AG10803 (cell line): Measurements from ENCODE around the gene RSPO3.

Experiments
- DNase-seq: peaks from one replicate; pipeline ENCODE4 v3.0.0; 2010; ENCODE audit warnings: low read depth
- H3K4me3 ChIP-seq: 2 replicates; pipeline ENCODE4 v1.5.1; 2011; ENCODE audit warnings: mild to moderate bottlenecking, low read length, control low read depth
- TF ChIP-seq, protein P1 (sequence below): conservative IDR thresholded peaks from 2 replicates; pipeline ENCODE4 v1.5.1; 2011; ENCODE audit warnings: mild to moderate bottlenecking, low read length, control low read depth, inconsistent platforms

Gene RSPO3

DNA sequence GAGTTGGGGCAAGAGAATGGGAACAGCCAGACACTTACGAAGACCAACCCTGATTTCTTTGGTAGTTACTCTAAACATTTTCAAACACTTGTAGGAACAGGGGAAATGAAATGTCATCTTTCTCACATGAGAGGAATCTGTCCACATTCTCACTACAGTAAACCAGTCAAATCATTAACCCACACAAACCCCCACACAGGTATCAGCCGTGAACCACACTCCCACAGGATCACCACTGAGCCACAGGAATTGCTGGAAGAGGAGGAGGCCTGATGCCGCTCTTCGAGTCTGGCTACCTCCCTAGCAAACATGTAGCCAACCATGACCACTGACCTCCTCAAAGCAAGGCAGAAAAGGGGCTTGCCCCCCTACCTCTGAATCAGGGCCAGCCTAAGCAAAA is 6.9 kb upstream of the RSPO3 start:
- no peak overlapping the region for H3K4me3 ChIP-seq
- DNase-seq: no peak
- TF ChIP-seq, protein P1, sequence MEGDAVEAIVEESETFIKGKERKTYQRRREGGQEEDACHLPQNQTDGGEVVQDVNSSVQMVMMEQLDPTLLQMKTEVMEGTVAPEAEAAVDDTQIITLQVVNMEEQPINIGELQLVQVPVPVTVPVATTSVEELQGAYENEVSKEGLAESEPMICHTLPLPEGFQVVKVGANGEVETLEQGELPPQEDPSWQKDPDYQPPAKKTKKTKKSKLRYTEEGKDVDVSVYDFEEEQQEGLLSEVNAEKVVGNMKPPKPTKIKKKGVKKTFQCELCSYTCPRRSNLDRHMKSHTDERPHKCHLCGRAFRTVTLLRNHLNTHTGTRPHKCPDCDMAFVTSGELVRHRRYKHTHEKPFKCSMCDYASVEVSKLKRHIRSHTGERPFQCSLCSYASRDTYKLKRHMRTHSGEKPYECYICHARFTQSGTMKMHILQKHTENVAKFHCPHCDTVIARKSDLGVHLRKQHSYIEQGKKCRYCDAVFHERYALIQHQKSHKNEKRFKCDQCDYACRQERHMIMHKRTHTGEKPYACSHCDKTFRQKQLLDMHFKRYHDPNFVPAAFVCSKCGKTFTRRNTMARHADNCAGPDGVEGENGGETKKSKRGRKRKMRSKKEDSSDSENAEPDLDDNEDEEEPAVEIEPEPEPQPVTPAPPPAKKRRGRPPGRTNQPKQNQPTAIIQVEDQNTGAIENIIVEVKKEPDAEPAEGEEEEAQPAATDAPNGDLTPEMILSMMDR: no peak

DNA sequence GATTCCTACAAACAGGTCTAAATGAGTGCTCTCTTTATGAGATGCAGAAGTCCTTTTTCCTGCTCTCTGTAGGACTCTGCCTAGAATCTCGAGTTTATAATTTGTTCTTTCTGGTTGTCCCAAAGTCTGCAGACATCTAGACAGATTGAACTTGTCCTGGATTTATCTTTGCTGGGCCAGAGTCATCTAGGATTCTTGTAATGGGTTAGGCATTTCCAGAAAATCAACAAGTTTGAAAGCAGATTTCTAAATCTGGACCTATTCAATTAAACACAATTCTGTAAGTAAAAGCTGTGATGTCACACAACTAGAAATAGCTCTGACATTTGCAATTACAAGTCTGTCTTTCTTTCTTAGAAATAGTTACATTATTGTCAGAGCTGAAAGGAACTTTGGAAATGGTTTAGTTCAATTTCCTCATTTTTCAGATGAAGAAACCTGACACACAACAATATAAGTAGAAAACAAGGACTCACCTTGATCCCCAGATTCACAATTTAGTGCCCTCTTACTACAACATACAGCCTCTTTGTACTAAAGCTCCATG is 4.2 kb upstream of the RSPO3 start:
- no peak for DNase-seq
- TF ChIP-seq, protein P1: no peak
- no peak overlapping the region for H3K4me3 ChIP-seq

DNA sequence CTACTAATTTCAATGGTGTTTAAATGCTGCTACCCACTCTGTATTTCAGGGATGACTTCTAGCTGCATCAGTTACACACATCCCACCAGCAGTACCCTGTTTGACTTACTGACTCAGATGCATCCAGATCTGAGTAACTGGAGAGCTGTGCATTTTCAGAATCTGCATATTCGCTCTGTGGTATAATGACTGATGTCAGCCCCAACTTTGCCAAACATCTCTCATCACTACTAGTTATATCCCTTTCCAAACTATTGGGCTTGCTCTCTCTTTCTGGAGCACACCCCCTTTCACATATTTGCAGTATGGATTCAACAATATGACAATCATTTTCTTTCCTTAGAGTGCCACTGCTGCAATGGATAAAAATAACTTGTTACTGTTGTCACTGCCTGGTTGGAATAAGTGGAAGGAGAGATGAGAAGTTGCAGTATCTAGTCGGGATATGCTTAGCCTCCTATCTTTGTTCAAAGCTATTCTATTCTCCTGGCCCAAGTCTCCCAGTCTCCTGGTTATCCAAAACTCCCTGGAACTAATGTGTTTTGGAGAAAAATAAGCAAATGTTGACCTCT is 3.3 kb upstream of the RSPO3 start:
- DNase-seq: peak; percentile 43
- no peak overlapping the region for H3K4me3 ChIP-seq
- TF ChIP-seq, protein P1: no peak

DNA sequence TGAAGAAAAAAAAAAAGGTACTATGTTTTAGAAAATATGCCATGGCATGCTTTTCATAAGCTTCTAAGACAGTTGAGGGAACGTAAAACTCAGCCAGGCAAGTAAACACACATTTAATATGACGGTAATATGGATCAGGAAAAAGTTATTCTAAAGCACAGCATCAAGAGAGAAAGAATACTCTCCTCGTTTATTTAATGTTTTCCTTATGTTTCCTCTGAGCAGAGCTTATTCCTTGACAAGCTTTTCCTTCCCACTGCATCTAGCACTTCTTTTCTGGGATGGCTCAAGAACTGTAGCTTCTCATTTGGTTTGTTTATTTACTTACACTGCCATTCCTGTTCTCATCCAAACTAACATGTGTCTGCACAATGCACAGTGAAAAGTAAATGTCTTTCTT is 2.7 kb upstream of the RSPO3 start:
- DNase-seq: no peak
- no peak overlapping the region for H3K4me3 ChIP-seq
- TF ChIP-seq, protein P1: no peak

DNA sequence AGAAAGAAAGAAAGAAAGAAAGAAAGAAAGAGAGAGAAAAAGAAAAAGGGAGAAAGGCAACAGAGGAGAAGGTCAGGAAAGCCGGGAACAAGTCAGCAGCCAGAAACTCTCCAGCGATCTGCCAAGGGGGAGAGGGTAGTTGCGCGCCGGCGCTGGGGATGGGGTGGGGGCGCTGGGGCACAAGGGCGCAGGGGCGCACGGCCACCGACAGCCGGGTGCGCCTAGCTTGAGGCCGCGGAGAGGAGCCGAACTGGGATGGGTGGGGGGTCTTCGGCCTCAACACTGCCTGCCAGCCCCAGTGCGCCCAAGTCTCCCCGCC is 533 bp upstream of the RSPO3 start:
- DNase-seq: no peak
- peak overlapping the region; percentile 59 for H3K4me3 ChIP-seq
- TF ChIP-seq, protein P1: no peak

DNA sequence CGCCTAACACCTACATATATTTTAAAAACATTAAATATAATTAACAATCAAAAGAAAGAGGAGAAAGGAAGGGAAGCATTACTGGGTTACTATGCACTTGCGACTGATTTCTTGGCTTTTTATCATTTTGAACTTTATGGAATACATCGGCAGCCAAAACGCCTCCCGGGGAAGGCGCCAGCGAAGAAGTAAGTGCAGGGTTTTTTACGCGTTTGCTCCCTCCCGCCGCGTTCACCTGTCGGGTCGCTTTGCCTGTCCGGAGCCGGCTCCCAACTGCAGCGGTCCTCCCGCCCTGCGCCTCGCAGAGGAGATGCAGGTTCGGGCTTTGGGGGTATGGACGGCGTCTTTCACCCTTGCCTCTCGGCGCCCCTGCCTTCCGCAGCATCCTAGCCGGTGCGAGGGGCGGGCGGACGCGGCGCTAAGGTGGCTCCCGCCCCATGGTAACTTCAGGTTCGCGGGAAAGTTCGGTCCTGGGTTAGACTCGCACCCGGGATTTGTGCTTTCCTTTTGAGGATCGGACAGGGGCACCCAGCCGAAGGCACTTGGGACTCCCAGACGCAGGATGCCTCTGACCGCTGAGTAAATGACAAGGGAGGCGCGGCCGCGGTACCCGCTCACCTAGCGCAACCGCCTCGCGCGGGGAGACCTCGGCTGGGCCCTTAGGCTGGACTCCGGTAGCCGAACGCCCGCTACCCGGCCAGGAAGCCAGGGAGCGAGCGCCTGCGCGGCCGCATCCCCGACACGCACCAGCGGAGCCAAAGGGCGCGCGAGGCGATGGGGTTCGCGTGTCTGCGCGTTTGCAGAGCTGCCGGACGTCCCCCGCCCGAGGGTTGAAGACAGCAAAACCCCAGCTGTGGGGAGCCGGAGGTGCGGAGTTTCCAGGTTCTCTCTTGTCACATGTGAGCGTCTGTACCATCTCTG is 891 bp downstream of the RSPO3 start:
- no peak for DNase-seq
- H3K4me3 ChIP-seq: peak overlapping the region; percentile 59
- TF ChIP-seq, protein P1: no peak
